Urothelium cell line (cell line): Measurements from ENCODE around the gene SPINK8.
"Not testable (repeated sequence)": the region's sequence is repeated elsewhere in the genome, so short reads cannot be mapped to it uniquely, and the experiment has no call there.

Experiments used
- DNase-seq: peaks from one replicate; pipeline ENCODE4 v3.0.0; 2011; ENCODE audit warnings: low spot score, mixed read lengths
- FAIRE-seq: peaks from 2 replicates; lab custom pipeline; 2011; peaks lifted over from hg19 to GRCh38; lab: Jason Lieb, UNC

The SPINK8 gene

GRCh38 chr3:48331706-48332435, 1.6 kb downstream of the SPINK8 start:
- DNase-seq, FAIRE-seq: not testable (repeated sequence)

- DNase-seq (no peak), FAIRE-seq (no peak)
Observed at GRCh38 chr3:48320996-48321395, 12.5 kb downstream of the SPINK8 start.

- no peak for FAIRE-seq
- DNase-seq, result no peak
Observed at GRCh38 chr3:48318713-48319468, 14.6 kb downstream of the SPINK8 start.

- DNase-seq (no peak), FAIRE-seq (no peak)
Observed at GRCh38 chr3:48314542-48314941, 18.9 kb downstream of the SPINK8 start.

- FAIRE-seq, result no peak
- no peak for DNase-seq
Observed at GRCh38 chr3:48306860-48307530, 26.5 kb downstream of the SPINK8 start.

- FAIRE-seq, result no peak
Observed at GRCh38 chr3:48306290-48306689, 27.2 kb downstream of the SPINK8 start.

GRCh38 chr3:48305396-48305795, 28.1 kb downstream of the SPINK8 start:
- FAIRE-seq (no peak), DNase-seq (no peak)

More at GRCh38 chr3:48306290-48306689, 27.2 kb downstream of the SPINK8 start:
- no peak for DNase-seq

GRCh38 chr3:48303021-48303420, 30.4 kb downstream of the SPINK8 start:
- DNase-seq (no peak), FAIRE-seq (no peak)

- DNase-seq (peak; percentile 40), FAIRE-seq (no peak)
Observed at GRCh38 chr3:48301800-48302166, 31.7 kb downstream of the SPINK8 start.

GRCh38 chr3:48301020-48301799, 32.3 kb downstream of the SPINK8 start, which contains the start of gene NME6:
Gene NME6, minus strand, starts transcription at chr3:48301367.
- FAIRE-seq (peak; percentile 63), DNase-seq (peak; percentile 94)

- FAIRE-seq (no peak), DNase-seq (no peak)
Observed at GRCh38 chr3:48299746-48300712, 33.4 kb downstream of the SPINK8 start.

GRCh38 chr3:48297111-48297810, 36.2 kb downstream of the SPINK8 start:
- FAIRE-seq (no peak), DNase-seq (no peak)

- no peak for DNase-seq
Observed at GRCh38 chr3:48296699-48297098, 36.8 kb downstream of the SPINK8 start.

GRCh38 chr3:48294611-48295263, 38.7 kb downstream of the SPINK8 start:
- no peak for FAIRE-seq
- DNase-seq, result no peak

More at GRCh38 chr3:48296699-48297098, 36.8 kb downstream of the SPINK8 start:
- no peak for FAIRE-seq

- FAIRE-seq (no peak), DNase-seq (no peak)
Observed at GRCh38 chr3:48289659-48290058, 43.8 kb downstream of the SPINK8 start.

- no peak for DNase-seq
- FAIRE-seq, result no peak
Observed at GRCh38 chr3:48287034-48287433, 46.4 kb downstream of the SPINK8 start.

GRCh38 chr3:48286308-48286707, 47.2 kb downstream of the SPINK8 start:
- FAIRE-seq (no peak), DNase-seq (no peak)

- FAIRE-seq (no peak), DNase-seq (no peak)
Observed at GRCh38 chr3:48285675-48286074, 47.8 kb downstream of the SPINK8 start.
